HepG2 (cell line): ENCODE measurements around the gene TRERF1. TPM values are rescaled to one million over a fixed set of nuclear protein-coding genes. Genes with fewer than 3 reads are reported as not detected.

Experiments used
- ATAC-seq: fragments of 200-7000 bp; cut with Tn5 transposase; 3 replicates; pipeline ENCODE4 v1.9.1; 2020; ENCODE audit warnings: mild to moderate bottlenecking, moderate library complexity
- BruUV-seq: library from RNA; stranded (reverse); fragments of 400-500 nt; replicated peaks from 2 replicates; lab custom pipeline; 2021; lab: Mats Ljungman, UMichigan
- CTCF ChIA-PET: fragments of 300-600 bp; formaldehyde crosslinking; extraction: SDS; loops from one replicate; lab custom pipeline; 2021; ENCODE audit warnings: low total read pairs, inconsistent platforms, low intra/inter-chr PET ratio; lab: Yijun Ruan, JAX
- POLR2A ChIA-PET: fragments of 350-600 bp; sonication (Branson Sonifier 250); formaldehyde crosslinking; loops from one replicate; lab custom pipeline; 2020; ENCODE audit warnings: antibody characterized with exemption, inconsistent platforms; lab: Yijun Ruan, JAX
- DNase-seq: peaks from one replicate; pipeline ENCODE4 v3.0.0-alpha.2; 2015; ENCODE audit warnings: low spot score
- FAIRE-seq: peaks from 3 replicates; lab custom pipeline; 2011; peaks lifted over from hg19 to GRCh38; lab: Jason Lieb, UNC
- H2AFZ ChIP-seq: one replicate; pipeline ENCODE4 v1.6.1; 2011; ENCODE audit warnings: low read length, inconsistent platforms
- H3K27ac ChIP-seq: fragments of 300-600 bp; 3 replicates; pipeline ENCODE4 v1.8.0; 2011; ENCODE audit warnings: mixed run types, mild to moderate bottlenecking, mixed read lengths, low read length, inconsistent platforms; ENCODE audit not compliant: insufficient read depth; ENCODE audit errors: extremely low read length
- H3K27me3 ChIP-seq, 2 experiments: fragments of 200-600 bp in 1 of 2; 2 replicates in 1 of 2; 3 replicates in 1 of 2; pipeline versions ENCODE4 v1.6.0 to v1.8.0; 2011; ENCODE audit warnings: low read length in 2 of 2, mild to moderate bottlenecking in 2 of 2, moderate library complexity in 2 of 2, inconsistent platforms in 1 of 2; ENCODE audit not compliant: insufficient read depth in 2 of 2, control insufficient read depth in 1 of 2
- H3K36me3 ChIP-seq, 2 experiments: fragments of 200-600 bp in 1 of 2; replicated peaks in 1 of 2; 2 replicates in 1 of 2; 3 replicates in 1 of 2; pipeline versions ENCODE4 v1.5.1 to v1.8.0; 2011; ENCODE audit warnings: low read length in 2 of 2, inconsistent platforms in 1 of 2; ENCODE audit not compliant: insufficient read depth in 2 of 2, control insufficient read depth in 1 of 2
- H3K4me1 ChIP-seq: 2 replicates; pipeline ENCODE4 v1.5.1; 2012; ENCODE audit warnings: low read length, inconsistent platforms; ENCODE audit not compliant: insufficient read depth
- H3K4me2 ChIP-seq: 2 replicates; pipeline ENCODE4 v1.6.0; 2011; ENCODE audit warnings: low read depth, low read length, inconsistent platforms
- H3K4me3 ChIP-seq, 3 experiments: fragments of 200-600 bp in 1 of 3; sonication (generic), shearing (Covaris generic) in 1 of 3; replicated peaks in 1 of 3; 2 replicates each; pipeline ENCODE4 v1.5.1; 2011 to 2016; ENCODE audit warnings: low read length in 3 of 3, inconsistent platforms in 2 of 3, low read depth in 2 of 3, mild to moderate bottlenecking in 2 of 3, control low read depth in 1 of 3, mixed read lengths in 1 of 3; ENCODE audit not compliant: insufficient read depth in 1 of 3
- H3K79me2 ChIP-seq: one replicate; pipeline ENCODE4 v1.6.1; 2011; ENCODE audit warnings: low read length, inconsistent platforms; ENCODE audit not compliant: insufficient read depth
- H3K9ac ChIP-seq: 2 replicates; pipeline ENCODE4 v1.6.0; 2011; ENCODE audit warnings: mild to moderate bottlenecking, low read depth, low read length, inconsistent platforms; ENCODE audit not compliant: insufficient read depth
- H3K9me3 ChIP-seq: 2 replicates; pipeline ENCODE4 v1.5.1; 2012; ENCODE audit warnings: mild to moderate bottlenecking, low read length
- H4K20me1 ChIP-seq: 2 replicates; pipeline ENCODE4 v1.6.0; 2011; ENCODE audit warnings: inconsistent platforms, mild to moderate bottlenecking, low read length, moderate library complexity; ENCODE audit not compliant: insufficient read depth
- AHR ChIP-seq: IDR thresholded peaks from 2 replicates; pipeline ENCODE4 v1.6.1; 2018; ENCODE audit warnings: missing genetic modification reagents, missing compliant biosample characterization
- CAMTA2 ChIP-seq: sonication (generic); formaldehyde crosslinking; IDR thresholded peaks from 2 replicates; pipeline ENCODE4 v1.4.0; 2020; ENCODE audit warnings: mild to moderate bottlenecking, missing genetic modification reagents, borderline replicate concordance
- CC2D1A ChIP-seq: sonication (generic); formaldehyde crosslinking; IDR thresholded peaks from 2 replicates; pipeline ENCODE4 v1.8.1; 2023; ENCODE audit warnings: mild to moderate bottlenecking, missing genetic modification reagents
- CSRNP2 ChIP-seq: sonication (generic); formaldehyde crosslinking; conservative IDR thresholded peaks from 2 replicates; pipeline ENCODE4 v1.8.0; 2022; ENCODE audit warnings: low read depth, missing genetic modification reagents
- EHMT2 ChIP-seq: fragments of 200-600 bp; sonication (generic); IDR thresholded peaks from 2 replicates; pipeline ENCODE4 v1.7.0; 2017; ENCODE audit warnings: antibody characterized with exemption, low read depth, low read length, borderline replicate concordance
- KLF16 ChIP-seq, 2 experiments: sonication (generic) in 1 of 2; formaldehyde crosslinking in 1 of 2; IDR thresholded peaks; 2 replicates each; pipeline versions ENCODE4 v1.6.1 to v1.8.0; 2016 to 2023; ENCODE audit warnings: missing genetic modification reagents in 2 of 2, missing compliant biosample characterization in 1 of 2
- NCOA1 ChIP-seq: sonication (generic); formaldehyde crosslinking; IDR thresholded peaks from 2 replicates; pipeline ENCODE4 v1.9.0; 2021; ENCODE audit warnings: missing genetic modification reagents
- NR2F6 ChIP-seq, 2 experiments: IDR thresholded peaks; 2 replicates each; pipeline ENCODE4 v1.6.1; 2016; ENCODE audit warnings: antibody characterized with exemption in 1 of 2, mild to moderate bottlenecking in 1 of 2
- PRDM15 ChIP-seq: sonication (generic); formaldehyde crosslinking; IDR thresholded peaks from 2 replicates; pipeline ENCODE4 v1.4.0; 2020; ENCODE audit warnings: missing genetic modification reagents
- SMAD1 ChIP-seq: sonication (generic); formaldehyde crosslinking; IDR thresholded peaks from 2 replicates; pipeline ENCODE4 v1.4.0; 2020; ENCODE audit warnings: missing genetic modification reagents, low read depth, mild to moderate bottlenecking, borderline replicate concordance
- TFDP1 ChIP-seq: IDR thresholded peaks from 2 replicates; pipeline ENCODE4 v1.6.1; 2016; ENCODE audit warnings: missing compliant biosample characterization, missing genetic modification reagents, borderline replicate concordance
- ZNF232 ChIP-seq: sonication (generic); formaldehyde crosslinking; IDR thresholded peaks from 2 replicates; pipeline ENCODE4 v1.4.0; 2020; ENCODE audit warnings: missing genetic modification reagents, borderline replicate concordance
- ZNF274 ChIP-seq: sonication (generic); formaldehyde crosslinking; IDR thresholded peaks from 2 replicates; pipeline ENCODE4 v1.5.1; 2020; ENCODE audit warnings: mild to moderate bottlenecking, missing genetic modification reagents
- WGBS: methylation state at CpG from one replicate; pipeline ENCODE4 v1.1.6; 2017; ENCODE audit warnings: low lambda C conversion rate; 5-methylcytosine and 5-hydroxymethylcytosine counted together
- in situ Hi-C: cut with HindIII; loops from 2 replicates; pipeline ENCODE4 v1.10.0; 2017; ENCODE audit warnings: low pct_unique_long_range_greater_than_20kb; ENCODE audit not compliant: extremely low pct_ligation_motif_present
- intact Hi-C: fragments of 100-400 bp; cut with micrococcal nuclease; formaldehyde crosslinking; loops from one replicate; pipeline ENCODE4 v1.10.0; 2022; ENCODE audit not compliant: unreplicated experiment
- polyA plus RNA-seq, 8 experiments: library from polyadenylated mRNA; depleted of rRNA in 3 of 8; stranded (reverse) in 7 of 8; unstranded in 1 of 8; fragments of >200 nt; fragmentation: Illumina TruSeq in 4 of 8; extraction: Trizol in 4 of 8; gene quantifications; 2 replicates each; pipeline versions ENCODE4 v1.2.1 to v1.2.3, GENCODE V29; 2011 to 2016; ENCODE audit warnings: low read depth in 4 of 8, missing spikeins in 1 of 8, mixed read lengths in 1 of 8; ENCODE audit not compliant: insufficient read depth in 1 of 8
- total RNA-seq, 5 experiments: library from RNA; depleted of rRNA; stranded (reverse); fragments of >200 nt; fragmentation: Illumina TruSeq; extraction: Trizol; gene quantifications; 2 replicates each; pipeline ENCODE4 v1.2.3, GENCODE V29; 2016; ENCODE audit warnings: low read depth in 1 of 5
- TF ChIP-seq, protein P1 (sequence below): sonication (generic); formaldehyde crosslinking; IDR thresholded peaks from 2 replicates; pipeline ENCODE4 v1.4.0; 2020; ENCODE audit warnings: missing genetic modification reagents

TRERF1 gene
- total and polyA plus RNA-seq, 2 of the 13 experiments (the other 11 are each of a cell fraction or from before 2014, with no cell fraction given), result 0.02 TPM; not detected in 1

- in situ Hi-C loops, result no loop called here
- peak; percentile 90 for ATAC-seq
- no peak overlapping the region for H3K9ac ChIP-seq
- DNase-seq, result peak; percentile 21
- ChIA-PET POLR2A (no interaction called here), CTCF (no interaction called here)
- under 1% methylated on average over 22 of the region's 57 CpGs for WGBS
- no peaks in the 10 kb centered on the region for H3K9me3 ChIP-seq
- no TSS peak for BruUV-seq
- intact Hi-C loops, result no loop called here
- H3K4me2 ChIP-seq, result peak overlapping the region; percentile 85
- H3K36me3 ChIP-seq, result no peaks in the 10 kb centered on the region
- H3K27ac ChIP-seq, result no peak overlapping the region
- H3K79me2 ChIP-seq, result no peaks in the 10 kb centered on the region
- H4K20me1 ChIP-seq, result no peaks in the 10 kb centered on the region
- H3K27me3 ChIP-seq, result peaks cover 8 to 73% of the 10 kb centered on the region in 2 experiments; a peak in 4 of 5 replicates
- peak overlapping the region; percentile 59 to 72 (median 61) for H3K4me3 ChIP-seq
- H2AFZ ChIP-seq, result no peak overlapping the region
- H3K4me1 ChIP-seq, result peaks cover 11% of the 10 kb centered on the region
- FAIRE-seq, result no peak
- TF ChIP-seq NCOA1, result no peak
- peak in 1 of 2 experiments; percentile 13; a peak in 1 of 4 replicates for TF ChIP-seq KLF16 (CRISPR knock-in tag; IDR thresholded peaks at IDR 0.05)
- 0 out of 2 replicates have a peak, but pooled peaks have one; percentile 44 for TF ChIP-seq ZNF274
- no peak for TF ChIP-seq SMAD1
- no peak for TF ChIP-seq CSRNP2 (CRISPR knock-in tag)
- no peak for TF ChIP-seq NR2F6 (IDR thresholded peaks at IDR 0.05)
- no peak for TF ChIP-seq NR2F6 (CRISPR knock-in tag; IDR thresholded peaks at IDR 0.05)
- no peak for TF ChIP-seq ZNF232 (CRISPR knock-in tag)
- no peak for TF ChIP-seq PRDM15 (CRISPR knock-in tag)
- TF ChIP-seq, protein P1, sequence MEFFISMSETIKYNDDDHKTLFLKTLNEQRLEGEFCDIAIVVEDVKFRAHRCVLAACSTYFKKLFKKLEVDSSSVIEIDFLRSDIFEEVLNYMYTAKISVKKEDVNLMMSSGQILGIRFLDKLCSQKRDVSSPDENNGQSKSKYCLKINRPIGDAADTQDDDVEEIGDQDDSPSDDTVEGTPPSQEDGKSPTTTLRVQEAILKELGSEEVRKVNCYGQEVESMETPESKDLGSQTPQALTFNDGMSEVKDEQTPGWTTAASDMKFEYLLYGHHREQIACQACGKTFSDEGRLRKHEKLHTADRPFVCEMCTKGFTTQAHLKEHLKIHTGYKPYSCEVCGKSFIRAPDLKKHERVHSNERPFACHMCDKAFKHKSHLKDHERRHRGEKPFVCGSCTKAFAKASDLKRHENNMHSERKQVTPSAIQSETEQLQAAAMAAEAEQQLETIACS (CRISPR knock-in tag), result no peak
- TF ChIP-seq EHMT2, result no peak
- 0 out of 2 replicates have a peak, but pooled peaks have one; percentile 7 for TF ChIP-seq CAMTA2 (CRISPR knock-in tag)
- 0 out of 2 replicates have a peak, but pooled peaks have one; percentile 40 for TF ChIP-seq AHR (CRISPR knock-in tag)
- TF ChIP-seq CC2D1A, result no peak
- peak; percentile 27; the same call in 1 of the 2 replicates for TF ChIP-seq TFDP1 (CRISPR knock-in tag)
Observed at GRCh38 chr6:42453031-42453653, 1.4 kb upstream of the TRERF1 start.
